K562 (cell line): ENCODE data around the gene ZKSCAN4. TPM values are rescaled to one million over a fixed set of nuclear protein-coding genes. Genes with fewer than 3 reads are reported as not detected.

Experiments used
- ATAC-seq: fragments of 200-7000 bp; cut with Tn5 transposase; 3 replicates; pipeline ENCODE4 v1.9.1; 2020; ENCODE audit warnings: moderate library complexity
- BruUV-seq: library from RNA; stranded (reverse); fragments of 400-500 nt; replicated peaks from 2 replicates; lab custom pipeline; 2021; lab: Mats Ljungman, UMichigan
- CTCF ChIA-PET: fragments of 300-600 bp; formaldehyde crosslinking; extraction: SDS; loops from one replicate; lab custom pipeline; 2021; ENCODE audit warnings: low intra/inter-chr PET ratio; lab: Yijun Ruan, JAX
- POLR2A ChIA-PET: fragments of 300-600, 350-650 bp; sonication (Branson Sonifier 250); formaldehyde crosslinking; extraction: SDS; loops from one replicate; lab custom pipeline; 2021; ENCODE audit warnings: antibody characterized with exemption, inconsistent platforms; lab: Yijun Ruan, JAX
- DNase-seq, 4 experiments: peaks; one replicate each; pipeline versions ENCODE4 v3.0.0 to v3.0.0-alpha.2; 2011 to 2018; ENCODE audit warnings: low spot score in 3 of 4, mixed read lengths in 3 of 4; ENCODE audit errors: extremely low read depth in 1 of 4
- FAIRE-seq: peaks from 2 replicates; lab custom pipeline; 2011; peaks lifted over from hg19 to GRCh38; lab: Jason Lieb, UNC
- H2AFZ ChIP-seq: 2 replicates; pipeline ENCODE4 v1.6.0; 2011; ENCODE audit warnings: low read depth, low read length, control low read depth, inconsistent platforms
- H3K27ac ChIP-seq: fragments of 200-600 bp; 3 replicates; pipeline ENCODE4 v1.8.0; 2011; ENCODE audit warnings: low read depth, mild to moderate bottlenecking, control low read depth, inconsistent platforms, low read length, moderate library complexity, mixed read lengths; ENCODE audit errors: extremely low read depth
- H3K27me3 ChIP-seq, 2 experiments: fragments of 300-600 bp in 1 of 2; 2 replicates in 1 of 2; 3 replicates in 1 of 2; pipeline versions ENCODE4 v1.6.0 to v1.8.0; 2011; ENCODE audit warnings: inconsistent platforms in 2 of 2, low read length in 2 of 2, mild to moderate bottlenecking in 1 of 2, mixed read lengths in 1 of 2, moderate library complexity in 1 of 2; ENCODE audit not compliant: control insufficient read depth in 2 of 2, insufficient read depth in 2 of 2
- H3K36me3 ChIP-seq: fragments of 300-600 bp; 3 replicates; pipeline ENCODE4 v1.8.0; 2011; ENCODE audit warnings: mild to moderate bottlenecking, low read length, inconsistent platforms; ENCODE audit not compliant: control insufficient read depth, insufficient read depth
- H3K4me1 ChIP-seq, 2 experiments: fragments of 200-600 bp in 1 of 2; replicated peaks in 1 of 2; 2 replicates in 1 of 2; 3 replicates in 1 of 2; pipeline versions ENCODE4 v1.5.1 to v1.8.0; 2011; ENCODE audit warnings: inconsistent platforms in 2 of 2, low read length in 2 of 2, mild to moderate bottlenecking in 1 of 2, mixed read lengths in 1 of 2, moderate library complexity in 1 of 2; ENCODE audit not compliant: control insufficient read depth in 2 of 2, insufficient read depth in 2 of 2
- H3K4me2 ChIP-seq: 2 replicates; pipeline ENCODE4 v1.6.1; 2011; ENCODE audit warnings: low read length, control low read depth, inconsistent platforms, mixed read lengths; ENCODE audit not compliant: insufficient read depth
- H3K4me3 ChIP-seq: fragments of 200-600 bp; sonication (generic), shearing (Covaris generic); 2 replicates; pipeline ENCODE4 v1.5.1; 2016; ENCODE audit warnings: control low read depth, inconsistent platforms
- H3K79me2 ChIP-seq: fragments of 200-600 bp; 3 replicates; pipeline ENCODE4 v1.8.0; 2011; ENCODE audit warnings: low read length, inconsistent platforms; ENCODE audit not compliant: control insufficient read depth, insufficient read depth
- H3K9ac ChIP-seq, 2 experiments: 2 replicates each; pipeline versions ENCODE4 v1.6.0 to v1.6.1; 2011; ENCODE audit warnings: low read depth in 2 of 2, low read length in 2 of 2, control low read depth in 1 of 2, inconsistent platforms in 1 of 2, mild to moderate bottlenecking in 1 of 2, mixed read lengths in 1 of 2; ENCODE audit not compliant: insufficient read depth in 1 of 2
- H3K9me1 ChIP-seq: one replicate; pipeline ENCODE4 v1.6.0; 2011; ENCODE audit warnings: inconsistent platforms, mild to moderate bottlenecking, low read length, moderate library complexity; ENCODE audit not compliant: control insufficient read depth, insufficient read depth
- H3K9me3 ChIP-seq: replicated peaks from 2 replicates; pipeline ENCODE4 v1.5.1; 2011; ENCODE audit warnings: low read depth, low read length, inconsistent platforms; ENCODE audit not compliant: control insufficient read depth, insufficient read depth
- H4K20me1 ChIP-seq: replicated peaks from 2 replicates; pipeline ENCODE4 v1.6.1; 2011; ENCODE audit warnings: low read length, inconsistent platforms, mixed read lengths; ENCODE audit not compliant: control insufficient read depth, insufficient read depth
- IRF2 ChIP-seq: sonication (generic); formaldehyde crosslinking; IDR thresholded peaks from 2 replicates; pipeline ENCODE4 v1.8.1; 2022; ENCODE audit warnings: mild to moderate bottlenecking, missing genetic modification reagents
- NCOA6 ChIP-seq: fragments of 450-650 bp; IDR thresholded peaks from 2 replicates; pipeline ENCODE4 v1.6.1; 2017; ENCODE audit warnings: mild to moderate bottlenecking
- NEUROD1 ChIP-seq: fragments of 150-350 bp; IDR thresholded peaks from 2 replicates; pipeline ENCODE4 v1.6.1; 2014; ENCODE audit warnings: borderline replicate concordance, low read length, low read depth; ENCODE audit not compliant: partially characterized antibody
- PREB ChIP-seq: sonication (generic); formaldehyde crosslinking; IDR thresholded peaks from 2 replicates; pipeline ENCODE4 v1.8.1; 2023; ENCODE audit warnings: mild to moderate bottlenecking, missing genetic modification reagents
- SIN3B ChIP-seq: fragments of 450-650 bp; IDR thresholded peaks from 2 replicates; pipeline ENCODE4 v1.6.1; 2017; ENCODE audit warnings: low read depth, mild to moderate bottlenecking, moderate library complexity
- TAF9B ChIP-seq: fragments of 450-650 bp; IDR thresholded peaks from 2 replicates; pipeline ENCODE4 v1.6.1; 2018; ENCODE audit warnings: mild to moderate bottlenecking; ENCODE audit not compliant: partially characterized antibody
- TEAD1 ChIP-seq, 2 experiments: fragments of 450-650 bp in 1 of 2; sonication (generic) in 1 of 2; formaldehyde crosslinking; IDR thresholded peaks; 2 replicates each; pipeline versions ENCODE4 v1.4.0 to v1.8.0; 2020 to 2022; ENCODE audit warnings: mild to moderate bottlenecking in 2 of 2, missing genetic modification reagents in 1 of 2
- THRB ChIP-seq: fragments of 450-650 bp; formaldehyde crosslinking; conservative IDR thresholded peaks from 2 replicates; pipeline ENCODE4 v1.4.0; 2022; ENCODE audit warnings: mild to moderate bottlenecking, missing genetic modification characterization
- ZBTB33 ChIP-seq: sonication (generic); formaldehyde crosslinking; IDR thresholded peaks from 2 replicates; pipeline ENCODE4 v1.8.1; 2023; ENCODE audit warnings: mild to moderate bottlenecking, missing genetic modification reagents
- ZFP30 ChIP-seq: fragments of 250-450 bp; sonication (Bioruptor Pico); IDR thresholded peaks from 2 replicates; pipeline ENCODE4 v1.8.0; 2022; ENCODE audit warnings: moderate library complexity, mild to moderate bottlenecking, inconsistent platforms, borderline replicate concordance
- ZNF589 ChIP-seq: fragments of 200-800 bp; sonication (Bioruptor generic); IDR thresholded peaks from 2 replicates; pipeline ENCODE4 v1.6.1; 2016; ENCODE audit warnings: low read depth, missing genetic modification characterization, missing compliant biosample characterization
- WGBS: fragments of 100-300 bp; shearing (Covaris generic); methylation state at CpG from one replicate; pipeline ENCODE4 v1.1.6; 2016; ENCODE audit warnings: low coverage, mixed read lengths; ENCODE audit not compliant: insufficient coverage; ENCODE audit errors: missing lambda C conversion rate; 5-methylcytosine and 5-hydroxymethylcytosine counted together
- in situ Hi-C: fragments of 300-500 bp; cut with MboI; formaldehyde crosslinking; loops from 4 replicates; pipeline ENCODE4 v1.15.0; 2018; ENCODE audit warnings: inconsistent platforms, mixed read lengths
- intact Hi-C: fragments of 100-400 bp; cut with micrococcal nuclease; formaldehyde crosslinking; loops from 2 replicates; pipeline ENCODE4 v1.14.2; 2022
- polyA plus RNA-seq, 8 experiments: library from polyadenylated mRNA; depleted of rRNA in 4 of 8; stranded (reverse) in 5 of 8; unstranded in 3 of 8; fragments of >200 nt; fragmentation: Nextera tagmentation in 2 of 8; fragmentation: Illumina TruSeq in 1 of 8; extraction: Ambion mirVana in 2 of 8; extraction: Trizol in 1 of 8; gene quantifications; 2 replicates each; pipeline versions ENCODE4 v1.2.1 to v1.2.3, GENCODE V29; 2011 to 2014; ENCODE audit warnings: inconsistent platforms in 1 of 8, missing spikeins in 1 of 8
- total RNA-seq, 7 experiments: library from RNA; depleted of rRNA in 6 of 7; stranded (reverse); fragments of >200 nt in 6 of 7; fragmentation: Illumina TruSeq in 2 of 7; extraction: Trizol in 2 of 7; gene quantifications; 2 replicates each; pipeline versions ENCODE4 v1.2.1 to v1.2.3, GENCODE V29; 2011 to 2021; ENCODE audit warnings: low replicate concordance in 1 of 7
- TF ChIP-seq, protein P1 (sequence below), 2 experiments: fragments of 450-650 bp; IDR thresholded peaks; 2 replicates each; pipeline ENCODE4 v1.6.1; 2018; ENCODE audit warnings: mild to moderate bottlenecking in 2 of 2, low read depth in 1 of 2; ENCODE audit not compliant: partially characterized antibody in 2 of 2

The ZKSCAN4 gene
- total and polyA plus RNA-seq, 9 of the 15 experiments (the other 6 are each of a cell fraction or from before 2014, with no cell fraction given), result 1.2 to 5.3 (median 4.7) TPM

DNA sequence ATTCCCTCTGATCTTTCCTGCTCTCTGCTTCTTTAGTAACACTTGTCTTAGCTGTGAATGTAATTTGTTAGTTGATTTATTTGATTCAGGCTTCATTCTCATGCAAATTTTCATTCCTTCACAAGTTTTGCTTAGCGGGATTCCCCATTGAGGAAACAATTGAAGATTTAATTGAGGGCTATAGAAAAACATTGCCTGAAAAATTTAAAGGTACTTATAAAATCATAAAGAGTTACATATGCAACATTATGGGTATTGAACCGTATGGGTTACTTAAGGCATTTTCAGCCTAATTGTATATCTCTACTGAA, 38.9 kb downstream of the ZKSCAN4 start:
- DNase-seq (no peak), ATAC-seq (no peak), FAIRE-seq (no peak)
- Histone ChIP-seq H4K20me1 (no peaks in the 10 kb centered on the region; the same call in 1 of the 2 replicates), H3K79me2 (peaks cover 13% of the 10 kb centered on the region), H3K36me3 (no peaks in the 10 kb centered on the region), H3K4me1 (peaks cover 22 to 28% of the 10 kb centered on the region in 2 experiments), H3K27ac (0 out of 3 replicates have a peak overlapping the region, but pooled peaks have one; percentile 74), H3K4me2 (peak overlapping the region; percentile 86), H2AFZ (peak overlapping the region; percentile 96), H3K9me1 (no peaks in the 10 kb centered on the region), H3K9me3 (peaks cover 1% of the 10 kb centered on the region; the same call in 1 of the 2 replicates), H3K9ac (peak overlapping the region in 1 of 2 experiments; percentile 70; a peak in 2 of 4 replicates), H3K4me3 (no peak overlapping the region), H3K27me3 (no peaks in the 10 kb centered on the region)
- ChIA-PET CTCF (no interaction called here), POLR2A (interaction anchor here (0.9 to 1.6 kb wide), 3 partner anchors 14 to 405 kb away, joined by 3 to 6 read pairs (median 3); no protein-coding TSS in a partner anchor)
- intact Hi-C loops (loop anchor here (2.0 to 10.0 kb wide), 5 partner anchors 51 to 1048 kb away; a partner anchor contains a TSS), in situ Hi-C loops (no loop called here)
- WGBS, result 35% methylated on average over 2 of the region's 2 CpGs
- no TSS peak for BruUV-seq
- TF ChIP-seq TAF9B, result peak; percentile 36
- TF ChIP-seq ZNF589 (CRISPR knock-in tag), result no peak
- peak; percentile 87 for TF ChIP-seq ZBTB33
- TF ChIP-seq ZFP30, result 0 out of 2 replicates have a peak, but pooled peaks have one; percentile 49
- 0 out of 4 replicates have a peak, but pooled peaks of 1 of the 2 experiments have one; percentile 1 for TF ChIP-seq TEAD1 (CRISPR knock-in tag; IDR thresholded peaks at IDR 0.05)
- TF ChIP-seq SIN3B, result 0 out of 2 replicates have a peak, but pooled peaks have one; percentile 6
- TF ChIP-seq IRF2, result no peak
- TF ChIP-seq NEUROD1, result no peak
- TF ChIP-seq, protein P1, sequence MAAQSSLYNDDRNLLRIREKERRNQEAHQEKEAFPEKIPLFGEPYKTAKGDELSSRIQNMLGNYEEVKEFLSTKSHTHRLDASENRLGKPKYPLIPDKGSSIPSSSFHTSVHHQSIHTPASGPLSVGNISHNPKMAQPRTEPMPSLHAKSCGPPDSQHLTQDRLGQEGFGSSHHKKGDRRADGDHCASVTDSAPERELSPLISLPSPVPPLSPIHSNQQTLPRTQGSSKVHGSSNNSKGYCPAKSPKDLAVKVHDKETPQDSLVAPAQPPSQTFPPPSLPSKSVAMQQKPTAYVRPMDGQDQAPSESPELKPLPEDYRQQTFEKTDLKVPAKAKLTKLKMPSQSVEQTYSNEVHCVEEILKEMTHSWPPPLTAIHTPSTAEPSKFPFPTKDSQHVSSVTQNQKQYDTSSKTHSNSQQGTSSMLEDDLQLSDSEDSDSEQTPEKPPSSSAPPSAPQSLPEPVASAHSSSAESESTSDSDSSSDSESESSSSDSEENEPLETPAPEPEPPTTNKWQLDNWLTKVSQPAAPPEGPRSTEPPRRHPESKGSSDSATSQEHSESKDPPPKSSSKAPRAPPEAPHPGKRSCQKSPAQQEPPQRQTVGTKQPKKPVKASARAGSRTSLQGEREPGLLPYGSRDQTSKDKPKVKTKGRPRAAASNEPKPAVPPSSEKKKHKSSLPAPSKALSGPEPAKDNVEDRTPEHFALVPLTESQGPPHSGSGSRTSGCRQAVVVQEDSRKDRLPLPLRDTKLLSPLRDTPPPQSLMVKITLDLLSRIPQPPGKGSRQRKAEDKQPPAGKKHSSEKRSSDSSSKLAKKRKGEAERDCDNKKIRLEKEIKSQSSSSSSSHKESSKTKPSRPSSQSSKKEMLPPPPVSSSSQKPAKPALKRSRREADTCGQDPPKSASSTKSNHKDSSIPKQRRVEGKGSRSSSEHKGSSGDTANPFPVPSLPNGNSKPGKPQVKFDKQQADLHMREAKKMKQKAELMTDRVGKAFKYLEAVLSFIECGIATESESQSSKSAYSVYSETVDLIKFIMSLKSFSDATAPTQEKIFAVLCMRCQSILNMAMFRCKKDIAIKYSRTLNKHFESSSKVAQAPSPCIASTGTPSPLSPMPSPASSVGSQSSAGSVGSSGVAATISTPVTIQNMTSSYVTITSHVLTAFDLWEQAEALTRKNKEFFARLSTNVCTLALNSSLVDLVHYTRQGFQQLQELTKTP (IDR thresholded peaks at IDR 0.05; ENCODE audit: low read depth in 1 of 2, partially characterized antibody in 2 of 2), result no peak
- no peak for TF ChIP-seq NCOA6
- 0 out of 2 replicates have a peak, but pooled peaks have one; percentile 64 for TF ChIP-seq PREB (CRISPR knock-in tag)
- TF ChIP-seq THRB (CRISPR knock-in tag), result 0 out of 2 replicates have a peak, but pooled peaks have one; percentile 29
